Measurements from ENCODE around the gene TAF1B.

The TAF1B gene

DNA sequence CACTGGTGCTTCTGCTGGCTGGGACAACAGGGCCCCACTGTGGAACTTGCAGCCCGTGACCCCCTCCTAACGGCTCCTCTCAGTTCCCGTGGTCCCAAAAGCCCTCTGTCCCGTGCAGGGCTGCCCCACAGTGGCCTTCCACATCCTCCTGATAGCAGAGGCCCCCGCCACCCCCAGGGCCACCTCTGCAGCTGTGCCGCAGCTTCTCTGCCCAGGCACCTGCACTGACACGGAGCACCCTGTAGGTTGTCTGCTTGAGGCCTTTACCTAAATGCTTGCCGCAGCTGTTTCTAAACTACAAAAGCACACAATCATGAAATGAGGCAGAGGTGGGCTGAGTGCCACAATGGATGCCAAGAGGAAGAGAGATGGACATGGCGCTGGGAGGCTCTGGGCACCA lies 94.7 kb downstream of the TAF1B start:
- H3K27ac Mint-ChIP-seq = no peak overlapping the region
- peaks cover 3% of the 10 kb centered on the region for H3K9me3 Mint-ChIP-seq
- H3K36me3 Mint-ChIP-seq (ENCODE audit: low read depth) = peaks cover 23% of the 10 kb centered on the region
- no peak overlapping the region for H3K4me3 Mint-ChIP-seq
- peaks cover 15% of the 10 kb centered on the region for H3K4me1 Mint-ChIP-seq
- H3K27me3 Mint-ChIP-seq (ENCODE audit: low read depth) = peaks cover 11% of the 10 kb centered on the region
- TF ChIP-seq, protein P1, sequence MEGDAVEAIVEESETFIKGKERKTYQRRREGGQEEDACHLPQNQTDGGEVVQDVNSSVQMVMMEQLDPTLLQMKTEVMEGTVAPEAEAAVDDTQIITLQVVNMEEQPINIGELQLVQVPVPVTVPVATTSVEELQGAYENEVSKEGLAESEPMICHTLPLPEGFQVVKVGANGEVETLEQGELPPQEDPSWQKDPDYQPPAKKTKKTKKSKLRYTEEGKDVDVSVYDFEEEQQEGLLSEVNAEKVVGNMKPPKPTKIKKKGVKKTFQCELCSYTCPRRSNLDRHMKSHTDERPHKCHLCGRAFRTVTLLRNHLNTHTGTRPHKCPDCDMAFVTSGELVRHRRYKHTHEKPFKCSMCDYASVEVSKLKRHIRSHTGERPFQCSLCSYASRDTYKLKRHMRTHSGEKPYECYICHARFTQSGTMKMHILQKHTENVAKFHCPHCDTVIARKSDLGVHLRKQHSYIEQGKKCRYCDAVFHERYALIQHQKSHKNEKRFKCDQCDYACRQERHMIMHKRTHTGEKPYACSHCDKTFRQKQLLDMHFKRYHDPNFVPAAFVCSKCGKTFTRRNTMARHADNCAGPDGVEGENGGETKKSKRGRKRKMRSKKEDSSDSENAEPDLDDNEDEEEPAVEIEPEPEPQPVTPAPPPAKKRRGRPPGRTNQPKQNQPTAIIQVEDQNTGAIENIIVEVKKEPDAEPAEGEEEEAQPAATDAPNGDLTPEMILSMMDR (IDR thresholded peaks at IDR 0.05; ENCODE audit: unreplicated experiment in 3 of 3) = no peak

- Mint-ChIP-seq H3K36me3 (ENCODE audit: low read depth) (peaks cover 11% of the 10 kb centered on the region), H3K27ac (no peak overlapping the region), H3K9me3 (no peaks in the 10 kb centered on the region), H3K4me3 (no peak overlapping the region), H3K27me3 (ENCODE audit: low read depth) (peaks cover 16% of the 10 kb centered on the region), H3K4me1 (peaks cover 15% of the 10 kb centered on the region)
- TF ChIP-seq, protein P1 (IDR thresholded peaks at IDR 0.05; ENCODE audit: unreplicated experiment in 3 of 3) = no peak
Measured at GRCh38 chr2:9939587-9940485, 96.6 kb downstream of the TAF1B start.

DNA sequence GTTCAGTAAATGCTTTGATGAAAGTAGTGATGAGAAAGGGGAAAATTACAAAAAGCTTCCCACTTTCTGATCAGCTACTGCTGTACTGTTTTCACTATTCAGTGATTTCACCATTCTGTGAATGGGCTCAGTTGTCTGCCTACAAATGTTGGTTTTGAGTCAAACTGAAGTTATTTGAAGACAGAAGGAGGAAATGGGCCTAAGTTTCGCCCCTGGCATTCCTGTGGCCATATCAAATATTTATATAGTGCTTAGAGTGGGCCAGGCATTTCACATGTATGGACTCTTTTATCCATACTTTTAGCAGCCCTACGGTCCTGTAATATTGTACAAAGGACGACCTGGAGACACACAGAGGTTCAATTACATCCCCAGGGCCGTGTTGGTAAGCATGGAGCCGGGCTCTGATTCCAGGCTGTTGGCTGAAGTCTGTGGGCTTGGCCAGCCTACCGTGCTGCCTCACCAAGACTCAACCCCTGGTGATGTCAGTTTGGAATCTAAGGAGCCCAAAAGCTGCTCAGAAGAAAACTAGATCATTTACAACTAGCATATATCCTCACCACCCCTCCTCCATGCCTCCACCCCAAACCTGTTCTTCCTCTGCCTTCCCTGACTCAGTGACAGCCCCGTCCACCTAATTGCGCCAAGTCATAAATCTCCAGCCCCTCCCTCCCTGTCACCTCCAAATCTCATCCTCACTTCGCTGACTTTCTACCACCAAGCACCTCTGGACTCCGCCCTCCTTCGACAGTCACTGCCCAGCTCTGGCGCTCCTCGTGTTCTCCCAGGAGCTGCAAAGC lies 98.1 kb downstream of the TAF1B start:
- H3K36me3 Mint-ChIP-seq (ENCODE audit: low read depth) = peaks cover 3% of the 10 kb centered on the region
- H3K4me3 Mint-ChIP-seq = no peak overlapping the region
- H3K27me3 Mint-ChIP-seq (ENCODE audit: low read depth) = peaks cover 26% of the 10 kb centered on the region
- H3K4me1 Mint-ChIP-seq = peaks cover 15% of the 10 kb centered on the region
- TF ChIP-seq, protein P1 (IDR thresholded peaks at IDR 0.05; ENCODE audit: unreplicated experiment in 3 of 3) = no peak
- no peak overlapping the region for H3K27ac Mint-ChIP-seq
- H3K9me3 Mint-ChIP-seq = no peaks in the 10 kb centered on the region

DNA sequence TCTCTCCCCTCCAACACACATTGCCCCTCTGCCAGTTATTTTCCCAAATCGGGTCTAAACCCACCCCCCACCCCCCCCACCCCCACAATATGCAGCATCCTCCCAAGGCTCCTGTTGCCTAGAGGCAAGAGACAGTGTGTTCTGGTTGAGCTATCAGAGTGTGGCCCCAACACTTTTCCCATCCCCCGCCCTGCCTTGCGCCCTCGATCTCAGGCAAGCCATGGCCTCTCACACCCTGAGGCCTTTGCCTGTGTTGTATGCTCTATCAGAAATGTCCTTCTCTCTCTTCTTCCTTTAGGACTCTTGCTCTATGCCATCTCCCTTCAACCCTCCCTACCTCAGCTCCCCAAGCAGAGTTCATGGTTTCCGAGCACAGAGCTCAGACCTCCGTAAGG lies 98.7 kb downstream of the TAF1B start:
- peaks cover 27% of the 10 kb centered on the region for H3K27me3 Mint-ChIP-seq (ENCODE audit: low read depth)
- no peak overlapping the region for H3K27ac Mint-ChIP-seq
- no peak overlapping the region for H3K4me3 Mint-ChIP-seq
- TF ChIP-seq, protein P1 (IDR thresholded peaks at IDR 0.05; ENCODE audit: unreplicated experiment in 3 of 3) = no peak
- no peaks in the 10 kb centered on the region for H3K36me3 Mint-ChIP-seq (ENCODE audit: low read depth)
- no peaks in the 10 kb centered on the region for H3K9me3 Mint-ChIP-seq
- peaks cover 15% of the 10 kb centered on the region for H3K4me1 Mint-ChIP-seq

DNA sequence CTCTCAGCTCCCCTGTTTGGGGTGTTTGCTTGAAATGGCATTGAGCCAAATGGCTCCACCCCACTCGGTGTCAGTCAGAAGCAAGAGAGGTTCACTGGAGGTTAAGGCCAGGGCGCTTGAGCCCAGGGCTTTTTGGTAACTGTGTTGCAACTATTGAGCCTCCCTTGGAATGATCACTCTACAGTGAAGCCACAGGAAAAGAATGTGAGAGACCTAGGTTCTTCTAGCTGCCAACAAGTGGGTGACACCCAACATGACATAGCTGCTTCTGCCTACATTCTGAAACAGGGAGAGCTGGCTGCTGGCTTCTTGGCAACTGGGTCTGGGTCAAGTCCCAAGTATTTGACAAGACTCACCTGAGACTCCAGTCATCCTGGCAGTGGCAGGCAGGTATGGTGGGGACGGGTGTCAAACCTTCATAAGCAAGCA lies 101.1 kb downstream of the TAF1B start:
- no peaks in the 10 kb centered on the region for H3K9me3 Mint-ChIP-seq
- H3K4me1 Mint-ChIP-seq = peaks cover 15% of the 10 kb centered on the region
- H3K36me3 Mint-ChIP-seq (ENCODE audit: low read depth) = no peaks in the 10 kb centered on the region
- no peak overlapping the region for H3K27ac Mint-ChIP-seq
- H3K27me3 Mint-ChIP-seq (ENCODE audit: low read depth) = peaks cover 46% of the 10 kb centered on the region
- TF ChIP-seq, protein P1 (IDR thresholded peaks at IDR 0.05; ENCODE audit: unreplicated experiment in 3 of 3) = no peak
- no peak overlapping the region for H3K4me3 Mint-ChIP-seq

All from nephron (organoid).